Stimulated activated CD8-positive, alpha-beta memory T cell treated with anti-CD3 and anti-CD28 coated beads, Interleukin-4, amount 100 ng/mL, for 1 hour (primary cell): ENCODE results near the gene DCLK1.

ENCODE experiments used
- DNase-seq, 2 donors: peaks; one replicate each; pipeline ENCODE4 v3.0.0-alpha.2; 2020; ENCODE audit warnings: low read depth in 2 of 2, low spot score in 1 of 2

The DCLK1 gene

GRCh38 chr13:35908226-35908625, 223.0 kb downstream of the DCLK1 start:
- DNase-seq = no peak

- no peak for DNase-seq
Measured at GRCh38 chr13:35906636-35907035, 224.5 kb downstream of the DCLK1 start.

- DNase-seq = no peak
Measured at GRCh38 chr13:35903075-35903474, 228.1 kb downstream of the DCLK1 start.

- no peak for DNase-seq
Measured at GRCh38 chr13:35898041-35898440, 233.1 kb downstream of the DCLK1 start.

- no peak for DNase-seq
Measured at GRCh38 chr13:35894636-35895035, 236.5 kb downstream of the DCLK1 start.

- DNase-seq = no peak
Measured at GRCh38 chr13:35892837-35893814, 238.1 kb downstream of the DCLK1 start.

- DNase-seq = no peak
Measured at GRCh38 chr13:35891507-35892441, 239.4 kb downstream of the DCLK1 start.

- DNase-seq = no peak
Measured at GRCh38 chr13:35889560-35889959, 241.6 kb downstream of the DCLK1 start.

GRCh38 chr13:35888981-35889380, 242.2 kb downstream of the DCLK1 start:
- DNase-seq = no peak

GRCh38 chr13:35888457-35888883, 242.7 kb downstream of the DCLK1 start:
- no peak for DNase-seq

- no peak for DNase-seq
Measured at GRCh38 chr13:35887115-35887666, 244.0 kb downstream of the DCLK1 start.

GRCh38 chr13:35886332-35887114, 244.7 kb downstream of the DCLK1 start:
- no peak for DNase-seq

- DNase-seq = no peak
Measured at GRCh38 chr13:35884211-35884760, 246.9 kb downstream of the DCLK1 start.

- no peak for DNase-seq
Measured at GRCh38 chr13:35882722-35883497, 248.3 kb downstream of the DCLK1 start.

GRCh38 chr13:35881360-35881759, 249.8 kb downstream of the DCLK1 start:
- no peak for DNase-seq

- no peak for DNase-seq
Measured at GRCh38 chr13:35879111-35879510, 252.1 kb downstream of the DCLK1 start.

- DNase-seq = no peak
Measured at GRCh38 chr13:35876601-35877000, 254.6 kb downstream of the DCLK1 start.

- no peak for DNase-seq
Measured at GRCh38 chr13:35874704-35875103, 256.5 kb downstream of the DCLK1 start.

- DNase-seq = no peak
Measured at GRCh38 chr13:35872369-35872768, 258.8 kb downstream of the DCLK1 start.

- DNase-seq = no peak
Measured at GRCh38 chr13:35871561-35871960, 259.6 kb downstream of the DCLK1 start.
